KBM-7 (cell line): Measurements from ENCODE around the gene CD68.

ENCODE experiments used
- DNase-seq: peaks from one replicate; pipeline ENCODE4 v3.0.0-alpha.2; 2015
- in situ Hi-C: fragments of 300-500 bp; cut with MboI; formaldehyde crosslinking; loops from 2 replicates; pipeline ENCODE4 v1.14.3; 2020; ENCODE audit warnings: low sequenced_read_pairs, low pct_unique_long_range_greater_than_20kb, mixed read lengths

CD68 gene

GRCh38 chr17:7577327-7578199 lies 1.9 kb upstream of the CD68 start:
- in situ Hi-C loops: no loop called here
- DNase-seq: peak; percentile 18

- peak; percentile 28 for DNase-seq
- in situ Hi-C loops: no loop called here
Measured at GRCh38 chr17:7579834-7580603, 581 bp downstream of the CD68 start.

- no peak for DNase-seq
- in situ Hi-C loops: no loop called here
Measured at GRCh38 chr17:7580604-7581575, 1.5 kb downstream of the CD68 start.

- in situ Hi-C loops: no loop called here
- no peak for DNase-seq
Measured at GRCh38 chr17:7582396-7583252, 3.2 kb downstream of the CD68 start.

- DNase-seq: peak; percentile 98
- in situ Hi-C loops: no loop called here
Measured at GRCh38 chr17:7583253-7584109, 4.0 kb downstream of the CD68 start, which contains the start of gene MPDU1. Gene MPDU1 (plus strand): TSS chr17:7583852. CDS start chr17:7583863, 11 bp downstream.

- in situ Hi-C loops: no loop called here
- DNase-seq: no peak
Measured at GRCh38 chr17:7586673-7587419, 7.4 kb downstream of the CD68 start.

- no peak for DNase-seq
- in situ Hi-C loops: no loop called here
Measured at GRCh38 chr17:7587420-7588151, 8.1 kb downstream of the CD68 start.

GRCh38 chr17:7588553-7589203 lies 9.2 kb downstream of the CD68 start:
- no peak for DNase-seq
- in situ Hi-C loops: no loop called here

- no peak for DNase-seq
- in situ Hi-C loops: no loop called here
Measured at GRCh38 chr17:7589204-7589868, 9.9 kb downstream of the CD68 start.

GRCh38 chr17:7589891-7590691 lies 10.7 kb downstream of the CD68 start, which contains the start of gene SOX15:
Gene SOX15 (minus strand): TSS chr17:7590094. CDS start chr17:7589676, 418 bp downstream.
- in situ Hi-C loops: no loop called here
- no peak for DNase-seq

GRCh38 chr17:7590743-7591142 lies 11.3 kb downstream of the CD68 start:
- in situ Hi-C loops: no loop called here
- no peak for DNase-seq

- in situ Hi-C loops: no loop called here
- no peak for DNase-seq
Measured at GRCh38 chr17:7591596-7591995, 12.2 kb downstream of the CD68 start.

GRCh38 chr17:7592422-7593021 lies 13.1 kb downstream of the CD68 start:
- in situ Hi-C loops: no loop called here
- no peak for DNase-seq

- no peak for DNase-seq
- in situ Hi-C loops: no loop called here
Measured at GRCh38 chr17:7593296-7593695, 13.9 kb downstream of the CD68 start.
